GM19468 (cell line): ENCODE measurements around the gene FARSB.

Experiments used
- ATAC-seq: cut with Tn5 transposase; IDR thresholded peaks from one replicate; pipeline ENCODE4 v1.9.1; 2021; ENCODE audit warnings: mild to moderate bottlenecking, moderate library complexity, moderate number of reproducible peaks; ENCODE audit not compliant: unreplicated experiment; ENCODE audit errors: extremely low read depth

FARSB gene

DNA sequence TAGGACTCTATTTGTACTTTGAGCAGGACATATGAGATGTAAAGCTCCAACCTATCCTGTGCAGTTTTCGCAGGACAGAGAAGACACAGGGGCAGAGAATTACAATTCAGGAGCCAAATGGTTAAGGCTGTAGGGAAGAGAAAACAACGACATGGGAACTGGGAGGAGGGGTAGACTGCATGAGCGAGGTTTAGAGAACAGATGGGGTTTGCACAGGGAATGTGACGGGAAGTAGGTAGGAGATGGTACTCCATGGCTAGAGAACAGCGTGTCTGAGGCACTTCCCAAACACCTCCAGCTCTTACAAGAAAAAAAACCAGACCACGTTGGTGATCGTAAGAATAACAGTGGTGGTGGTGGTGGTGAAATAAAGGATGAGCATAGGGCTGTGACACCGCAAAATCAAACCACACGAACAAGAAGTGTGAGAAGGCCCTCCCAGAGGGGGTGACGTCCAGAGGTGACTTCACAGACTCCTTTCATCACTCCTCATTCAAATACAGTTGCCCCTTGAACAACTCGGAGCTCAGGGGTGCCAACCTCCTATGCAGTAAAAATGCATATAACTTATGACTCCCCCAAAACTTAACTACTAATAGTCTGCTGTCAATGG is 92.7 kb downstream of the FARSB start:
- ATAC-seq: no peak

DNA sequence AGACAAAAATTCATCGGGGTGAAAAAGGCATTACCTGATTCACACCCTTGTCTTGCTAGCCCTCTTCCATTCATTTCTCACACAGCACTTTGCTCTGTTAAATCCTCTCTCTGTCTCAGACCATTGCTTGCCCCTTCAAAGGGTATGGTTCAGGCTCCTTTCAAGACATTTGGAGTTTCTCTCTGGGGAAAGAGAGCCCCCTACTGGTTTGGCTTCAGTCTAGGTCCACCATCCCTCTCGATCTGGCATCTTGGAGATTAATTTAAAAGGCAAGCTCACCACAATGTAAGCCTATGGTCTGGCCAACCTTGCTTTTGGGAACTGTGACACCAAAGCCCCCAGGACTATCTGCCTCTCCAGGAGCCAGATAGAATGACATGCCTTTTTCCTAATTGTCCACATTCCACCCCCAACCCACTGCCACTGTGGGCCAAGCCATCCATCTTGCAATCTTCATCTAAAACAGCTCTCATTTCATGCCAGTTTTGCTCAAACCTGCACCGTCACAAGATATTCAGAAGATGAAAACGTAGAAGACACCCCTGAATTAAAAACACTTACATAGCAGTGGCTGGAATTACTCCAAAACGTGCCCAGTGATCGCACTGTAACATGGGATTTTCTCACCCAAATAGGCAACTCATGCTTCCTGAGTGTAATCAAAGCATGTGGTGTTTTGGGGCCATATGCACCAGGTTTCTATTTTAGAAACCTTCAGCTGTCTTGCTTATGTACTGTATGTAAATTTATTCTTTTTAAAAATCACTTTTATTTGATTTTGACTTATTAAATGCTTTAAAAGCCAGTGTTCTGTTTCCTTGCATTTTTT is 93.9 kb downstream of the FARSB start:
- ATAC-seq: peak; percentile 67

DNA sequence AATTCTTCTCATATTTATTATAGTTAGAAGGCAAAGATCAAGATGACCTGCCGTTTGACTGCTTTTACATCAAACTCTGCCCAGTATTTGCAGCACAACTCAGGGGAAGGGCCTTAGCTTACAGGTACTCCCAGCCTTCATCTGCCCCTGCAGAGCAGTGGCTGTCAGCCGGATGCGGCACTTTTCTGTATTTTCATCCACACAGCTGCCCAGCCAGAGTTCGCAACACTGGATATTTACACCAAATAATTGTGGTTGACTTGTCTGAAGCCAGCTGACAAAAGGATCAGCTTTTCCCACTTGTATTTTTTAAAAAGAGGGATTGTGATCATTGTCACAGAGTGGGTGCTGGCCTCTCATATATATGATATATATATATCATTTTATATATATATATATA is 94.7 kb downstream of the FARSB start:
- ATAC-seq: no peak

DNA sequence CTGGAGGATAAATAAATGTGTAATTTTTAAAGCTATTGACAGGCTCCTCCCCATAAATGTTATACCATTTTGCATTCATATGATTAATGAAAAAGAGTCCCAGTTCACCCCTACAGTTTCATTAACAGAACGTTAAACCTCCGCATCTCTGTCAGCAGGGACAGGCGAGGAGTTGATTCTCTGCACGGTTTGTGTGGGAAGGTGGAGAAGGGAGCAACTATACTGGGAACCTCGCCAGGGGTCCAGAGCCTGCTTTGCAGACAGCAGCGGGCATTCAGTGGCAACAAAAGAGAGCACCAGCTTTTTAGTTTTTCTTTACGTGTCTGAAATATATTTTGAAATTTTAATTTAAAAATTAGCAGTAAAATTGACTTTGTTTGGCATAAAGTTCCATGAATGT is 101.4 kb downstream of the FARSB start:
- no peak for ATAC-seq

DNA sequence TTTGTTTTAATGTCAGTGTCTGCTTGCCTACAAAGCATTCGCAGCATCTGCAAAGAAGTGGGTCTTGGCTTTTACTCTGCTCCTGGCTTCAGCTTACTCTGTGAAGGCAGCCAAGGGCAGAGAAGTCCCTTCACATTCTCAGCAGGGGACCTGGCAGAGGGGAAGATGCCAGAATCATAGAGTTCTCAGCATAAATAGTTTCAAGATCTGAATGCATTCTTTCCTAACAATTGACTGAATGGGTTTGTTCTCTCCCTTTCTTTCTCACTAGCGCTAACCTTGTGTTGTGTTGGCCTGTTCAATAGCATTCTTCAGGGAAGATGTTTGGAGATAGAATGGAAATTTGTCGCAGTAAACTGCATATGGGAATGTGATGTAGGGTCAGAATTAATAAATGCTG is 106.9 kb downstream of the FARSB start:
- ATAC-seq: no peak

DNA sequence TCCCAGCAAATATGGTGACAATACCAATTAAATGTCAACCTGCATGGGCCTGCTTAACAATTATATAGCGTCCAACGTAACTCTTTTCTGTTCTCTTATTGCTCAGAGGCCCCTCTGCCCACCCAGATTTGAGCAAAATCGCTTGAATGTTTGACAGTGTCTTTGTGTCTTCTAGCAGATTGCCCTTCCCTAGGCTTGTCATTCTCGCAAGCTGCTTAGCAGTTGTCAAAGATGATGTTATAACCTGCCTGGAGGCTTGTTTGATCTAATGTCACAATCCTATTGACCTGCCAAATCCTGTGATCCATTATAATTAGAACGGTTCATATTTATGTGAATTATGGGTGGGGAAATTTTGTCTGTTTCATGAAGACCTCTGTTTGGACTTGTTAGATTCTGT is 108.8 kb downstream of the FARSB start:
- no peak for ATAC-seq

DNA sequence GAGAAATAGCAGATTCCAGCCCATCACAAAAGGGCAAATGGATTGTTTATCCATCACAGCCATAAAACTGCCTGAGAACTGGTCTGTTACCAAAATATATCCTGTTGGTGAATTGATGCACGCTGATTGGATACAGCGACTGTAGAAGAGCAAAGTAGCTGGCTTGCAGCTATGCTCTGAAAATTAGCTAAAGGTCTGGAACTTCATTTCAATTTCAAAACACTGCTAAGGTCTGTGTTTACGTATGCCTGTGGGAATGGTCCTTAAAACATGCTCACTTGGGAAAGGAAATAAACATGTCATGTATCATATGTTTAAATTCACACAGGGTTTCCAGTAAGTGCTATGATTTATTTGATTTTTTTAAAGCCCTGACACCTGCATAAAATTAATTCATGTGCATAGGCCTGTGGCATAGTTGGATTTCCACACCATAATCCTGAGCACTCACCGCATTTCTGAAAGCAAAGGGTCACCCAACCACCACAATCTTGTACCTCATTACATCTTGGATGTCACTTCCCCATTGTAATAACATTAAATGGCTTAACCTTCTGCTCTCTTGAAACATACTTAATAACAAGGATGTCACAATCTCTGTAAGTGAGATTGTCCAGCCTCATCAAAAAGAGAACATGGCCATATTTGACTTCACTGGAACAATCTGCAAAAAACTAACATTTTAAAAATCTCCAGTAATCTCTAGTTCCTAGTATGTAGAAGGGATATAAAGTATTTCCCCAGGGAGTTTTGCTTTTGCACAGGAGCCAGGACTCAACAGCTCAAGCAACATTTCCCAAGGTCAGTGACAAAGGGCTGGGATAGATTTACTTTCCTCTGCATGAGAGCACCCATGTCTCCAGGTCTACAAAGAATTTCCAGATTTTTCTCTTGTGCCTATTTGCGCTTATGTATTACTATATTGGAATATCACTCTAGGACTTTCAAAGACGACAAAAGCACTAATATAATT is 109.8 kb downstream of the FARSB start:
- no peak for ATAC-seq

DNA sequence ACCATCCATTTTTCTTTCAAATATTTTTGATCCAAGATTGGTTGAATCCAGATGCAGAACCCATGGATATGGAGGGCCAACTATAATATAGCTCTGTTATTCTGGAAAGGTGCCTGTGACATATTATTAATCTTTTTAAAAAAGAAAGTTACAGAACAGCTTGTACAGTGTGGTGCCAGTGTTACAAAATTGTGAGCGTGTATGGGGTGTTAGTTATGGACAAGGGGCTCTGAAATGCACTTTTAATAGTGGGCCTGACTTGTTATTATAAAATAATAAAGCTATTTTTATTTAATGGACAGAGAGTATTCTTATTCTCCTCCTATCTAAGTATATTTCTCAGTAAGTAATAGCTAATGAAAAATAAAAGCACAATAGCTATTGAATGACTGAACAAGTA is 111.2 kb downstream of the FARSB start:
- no peak for ATAC-seq

DNA sequence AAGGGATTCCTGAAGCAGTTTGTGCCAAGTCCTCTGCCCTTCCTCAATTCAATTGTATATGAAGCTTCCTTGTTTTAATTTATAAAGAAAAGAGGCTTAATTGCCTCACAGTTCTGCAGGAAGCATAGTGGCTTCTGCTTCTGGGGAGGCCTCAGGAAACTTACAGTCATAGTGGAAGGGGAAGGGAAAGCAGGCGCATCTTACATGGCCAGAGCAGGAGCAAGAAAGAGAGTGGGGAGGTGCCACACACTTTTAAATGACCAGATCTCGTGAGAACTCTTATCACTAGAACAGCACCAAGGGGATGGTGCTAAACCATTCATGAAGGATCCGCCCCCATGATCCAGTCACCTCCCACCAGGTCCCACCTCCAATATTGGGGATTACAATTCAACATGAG is 117.4 kb downstream of the FARSB start:
- ATAC-seq: peak; percentile 32

DNA sequence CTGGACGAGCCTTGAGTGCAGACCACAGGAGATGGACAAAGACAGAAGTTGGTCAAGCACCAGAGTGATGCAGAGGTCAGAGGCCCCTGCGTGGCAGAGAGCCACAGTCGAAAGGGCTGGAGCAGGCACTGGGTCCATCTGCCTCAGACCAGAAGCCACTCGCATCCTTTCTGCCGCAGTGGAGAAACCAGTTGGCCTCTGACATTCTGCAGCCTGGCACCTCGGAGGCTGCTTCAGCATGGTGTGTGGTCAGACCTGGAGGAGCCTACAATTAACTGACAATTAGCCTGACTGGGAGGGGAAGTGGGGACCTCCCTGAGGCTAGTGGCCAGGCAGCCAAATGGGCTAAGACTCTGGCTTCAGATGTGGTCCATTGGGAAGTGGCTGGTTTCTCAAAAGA is 120.4 kb downstream of the FARSB start:
- ATAC-seq: no peak

DNA sequence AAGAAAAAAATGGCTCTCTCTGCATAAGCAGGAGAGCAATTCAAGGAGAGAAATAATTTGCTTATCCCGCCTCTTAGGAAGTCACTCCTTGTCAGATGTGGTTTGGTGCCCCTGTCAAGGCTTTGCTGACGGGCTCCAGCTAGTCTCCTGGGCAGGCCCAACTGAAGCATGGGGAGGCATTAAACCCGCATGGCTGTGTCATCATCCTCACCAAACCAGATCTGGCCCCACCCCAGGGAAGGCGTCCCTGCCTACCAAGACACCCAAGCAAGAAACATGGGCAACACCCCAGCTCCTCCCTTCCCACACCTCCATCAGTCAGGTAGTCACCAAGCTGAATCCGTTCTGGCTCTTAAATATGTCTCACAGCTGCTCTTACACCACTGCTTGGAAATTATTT is 123.6 kb downstream of the FARSB start:
- no peak for ATAC-seq

DNA sequence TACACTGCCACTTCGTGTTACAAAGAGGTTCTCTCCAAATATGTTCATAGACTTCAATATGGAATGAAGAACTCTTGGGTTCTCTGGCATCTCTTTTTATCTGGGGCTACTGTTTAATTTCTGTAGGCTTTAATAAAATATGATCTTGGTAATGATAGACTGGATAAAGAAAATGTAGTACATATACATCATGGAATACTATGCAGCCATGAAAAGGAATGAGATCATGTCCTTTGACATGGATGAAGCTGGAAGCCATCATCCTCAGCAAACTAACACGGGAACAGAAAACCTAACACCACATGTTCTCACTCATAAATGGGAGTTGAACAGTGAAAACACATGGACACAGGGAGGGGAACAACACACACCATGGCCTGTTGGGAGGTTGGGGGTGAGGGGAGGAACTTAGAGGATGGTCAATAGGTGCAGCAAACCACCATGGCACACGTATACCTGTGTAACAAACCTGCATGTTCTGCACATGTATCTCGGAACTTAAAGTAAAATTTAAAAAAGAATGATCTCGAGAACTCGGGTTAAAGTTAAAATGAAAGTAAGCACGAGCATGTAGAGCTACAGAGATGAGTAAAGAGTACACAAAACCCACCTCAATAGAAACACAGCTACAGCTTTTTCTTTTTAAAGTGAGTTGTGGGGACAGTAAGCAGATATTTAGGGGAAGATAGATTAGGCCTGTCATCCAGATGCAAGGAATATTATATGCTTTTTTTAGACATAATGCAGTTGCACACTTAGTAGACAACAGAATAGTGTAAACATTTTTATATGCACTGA is 129.2 kb downstream of the FARSB start:
- ATAC-seq: no peak

DNA sequence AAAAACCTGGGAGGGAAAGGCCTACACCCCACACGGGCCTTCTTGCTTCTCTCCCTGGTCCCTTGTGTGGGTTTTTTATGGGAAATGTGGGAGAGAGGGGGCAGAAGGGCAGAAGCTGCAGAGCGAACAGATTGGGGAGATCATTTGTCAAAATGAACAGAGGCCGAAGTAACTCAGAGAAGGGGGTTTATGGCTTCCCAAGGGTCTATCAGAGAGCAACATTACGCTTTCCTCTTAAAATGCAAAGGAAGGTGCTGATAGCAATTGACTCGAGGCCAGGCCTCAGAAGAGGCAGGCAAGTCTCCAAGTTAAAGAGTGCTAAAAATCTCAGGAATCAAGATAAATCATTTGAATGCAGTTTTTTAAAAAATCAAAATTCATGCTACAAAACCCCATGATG is 130.1 kb downstream of the FARSB start:
- ATAC-seq: no peak

DNA sequence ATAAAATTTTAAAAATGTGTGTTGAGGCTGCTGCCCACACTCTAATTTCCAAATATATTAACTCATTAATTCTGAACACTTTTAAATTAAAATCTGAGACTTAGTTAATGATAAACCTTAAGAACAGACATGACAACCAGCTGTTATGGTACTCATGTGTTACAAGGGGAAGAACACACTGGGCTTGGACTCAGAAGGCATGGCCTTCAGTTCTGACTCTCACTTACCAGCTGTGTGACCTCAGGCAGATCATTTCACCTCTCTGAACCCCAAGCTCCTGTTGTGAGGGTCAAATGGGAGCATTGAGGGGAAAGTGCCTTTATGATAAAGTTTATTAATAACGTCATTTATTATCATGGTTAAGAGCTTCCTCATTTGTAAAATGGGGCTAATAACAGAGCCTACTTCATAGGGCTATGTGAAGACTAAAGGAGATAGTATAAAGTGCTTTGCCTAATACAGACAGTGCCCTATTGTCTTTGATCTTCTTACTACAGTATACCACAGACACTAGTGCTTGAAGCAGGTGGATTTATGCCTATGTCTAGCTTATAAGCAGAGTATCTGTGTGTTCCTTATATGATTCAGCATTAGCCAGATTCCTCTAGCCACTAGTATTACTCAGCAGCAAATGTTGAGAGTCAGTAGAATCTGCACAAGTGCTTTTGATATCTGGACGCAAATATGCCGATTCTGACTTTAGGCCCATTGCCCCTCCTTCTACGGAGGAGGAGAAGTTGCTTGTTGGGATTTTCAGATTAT is 131.9 kb downstream of the FARSB start:
- ATAC-seq: peak; percentile 44

DNA sequence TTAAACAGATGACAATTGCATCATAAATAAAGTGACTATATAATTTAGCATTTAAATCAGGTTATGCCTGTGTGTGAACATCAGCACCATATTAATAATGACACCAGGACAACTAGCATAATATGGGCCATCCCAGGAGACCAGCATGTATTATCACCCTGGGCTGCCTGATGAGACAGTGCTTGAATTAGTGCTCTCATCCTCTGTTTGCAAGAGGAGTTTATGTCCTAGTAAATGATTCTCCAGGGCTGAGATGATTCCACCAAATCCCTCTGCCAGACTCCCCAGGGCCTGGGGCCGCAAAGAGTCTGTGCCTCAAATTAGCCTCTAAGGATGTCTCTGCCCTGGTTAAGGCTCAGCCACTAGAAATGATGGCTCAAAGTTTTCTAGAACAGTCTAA is 133.8 kb downstream of the FARSB start:
- no peak for ATAC-seq

DNA sequence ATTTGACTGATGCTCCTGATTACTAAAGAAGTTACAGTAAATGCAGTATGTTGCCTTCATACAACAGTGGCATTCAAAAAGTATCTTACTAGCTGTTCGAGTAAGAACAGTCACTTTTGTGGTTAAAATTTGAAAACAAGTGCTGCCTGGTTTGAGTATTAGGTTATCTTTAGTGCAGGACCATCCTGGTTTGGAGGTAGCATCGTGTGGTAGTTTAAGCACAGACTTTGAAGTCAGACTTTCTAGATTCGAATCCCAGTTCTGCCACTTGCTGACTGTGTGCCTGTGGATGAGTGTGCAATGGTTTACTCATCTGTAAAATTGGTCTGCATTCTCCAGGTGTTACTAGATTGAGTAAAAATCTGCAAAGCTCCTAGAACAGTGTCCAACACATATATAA is 134.8 kb downstream of the FARSB start:
- ATAC-seq: peak; percentile 56
